SK-N-SH (cell line): ENCODE measurements around the gene DNASE2B.

ENCODE experiments used
- CTCF ChIP-seq: fragments of 200-600 bp; sonication (generic); IDR thresholded peaks from 2 replicates; pipeline ENCODE4 v1.6.1; 2017; ENCODE audit warnings: antibody characterized with exemption, mild to moderate bottlenecking, moderate library complexity
- EP300 ChIP-seq, 2 experiments: IDR thresholded peaks; 2 replicates each; pipeline versions ENCODE4 v1.4.0 to v1.6.1; 2012; ENCODE audit warnings: borderline replicate concordance in 1 of 2, low read depth in 1 of 2, low read length in 1 of 2
- MXI1 ChIP-seq: IDR thresholded peaks from 2 replicates; pipeline ENCODE4 v1.6.1; 2012; ENCODE audit warnings: mild to moderate bottlenecking, low read depth, low read length, improper control_type of control experiment
- NRF1 ChIP-seq: IDR thresholded peaks from 2 replicates; pipeline ENCODE4 v1.6.1; 2012; ENCODE audit warnings: low read depth, mild to moderate bottlenecking, low read length
- USF2 ChIP-seq: fragments of 150-350 bp; IDR thresholded peaks from 2 replicates; pipeline ENCODE4 v1.6.1; 2017; ENCODE audit warnings: antibody characterized with exemption, low read length, low read depth, borderline replicate concordance

GRCh38 chr1:84415396-84415795 lies 17.1 kb downstream of the DNASE2B start:
- no peak for TF ChIP-seq CTCF
- no peak for TF ChIP-seq EP300 (IDR thresholded peaks at IDR 0.05; ENCODE audit: borderline replicate concordance in 1 of 2, low read depth in 1 of 2, low read length in 1 of 2)
- TF ChIP-seq MXI1, result no peak
- no peak for TF ChIP-seq USF2
- no peak for TF ChIP-seq NRF1
